ENCODE results near the gene FAM184B.

DNA sequence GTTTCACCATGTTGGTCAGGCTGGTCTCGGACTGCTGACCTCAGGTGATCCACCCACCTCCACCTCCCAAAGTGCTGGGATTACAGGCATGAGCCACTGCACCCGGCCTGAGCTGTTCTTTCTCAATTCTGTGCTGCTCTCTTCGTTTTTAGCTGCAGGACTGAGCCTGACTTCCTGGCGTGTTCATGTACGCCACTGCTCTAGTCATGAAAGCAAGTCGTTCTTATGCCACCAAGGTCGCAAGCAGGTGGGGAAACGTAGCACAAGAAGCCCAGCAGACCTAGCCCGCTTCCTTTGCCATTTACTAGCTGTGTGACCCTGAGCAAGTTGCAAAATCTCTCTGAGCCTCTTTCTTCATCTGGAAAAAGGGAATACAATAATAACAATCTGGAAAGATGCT, 123.6 kb downstream of the FAM184B start:
- no peak for TF ChIP-seq POLR2A (IDR thresholded peaks at IDR 0.05)
- TF ChIP-seq, protein P1, sequence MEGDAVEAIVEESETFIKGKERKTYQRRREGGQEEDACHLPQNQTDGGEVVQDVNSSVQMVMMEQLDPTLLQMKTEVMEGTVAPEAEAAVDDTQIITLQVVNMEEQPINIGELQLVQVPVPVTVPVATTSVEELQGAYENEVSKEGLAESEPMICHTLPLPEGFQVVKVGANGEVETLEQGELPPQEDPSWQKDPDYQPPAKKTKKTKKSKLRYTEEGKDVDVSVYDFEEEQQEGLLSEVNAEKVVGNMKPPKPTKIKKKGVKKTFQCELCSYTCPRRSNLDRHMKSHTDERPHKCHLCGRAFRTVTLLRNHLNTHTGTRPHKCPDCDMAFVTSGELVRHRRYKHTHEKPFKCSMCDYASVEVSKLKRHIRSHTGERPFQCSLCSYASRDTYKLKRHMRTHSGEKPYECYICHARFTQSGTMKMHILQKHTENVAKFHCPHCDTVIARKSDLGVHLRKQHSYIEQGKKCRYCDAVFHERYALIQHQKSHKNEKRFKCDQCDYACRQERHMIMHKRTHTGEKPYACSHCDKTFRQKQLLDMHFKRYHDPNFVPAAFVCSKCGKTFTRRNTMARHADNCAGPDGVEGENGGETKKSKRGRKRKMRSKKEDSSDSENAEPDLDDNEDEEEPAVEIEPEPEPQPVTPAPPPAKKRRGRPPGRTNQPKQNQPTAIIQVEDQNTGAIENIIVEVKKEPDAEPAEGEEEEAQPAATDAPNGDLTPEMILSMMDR (IDR thresholded peaks at IDR 0.05), result no peak

Data from lower leg skin (tissue), 3 donors.